Body of pancreas (tissue), 4 donors: ENCODE data around the gene CCDC3.

Experiments
- POLR2A ChIP-seq, 3 donors: fragments of 450-650 bp; IDR thresholded peaks; one replicate each; pipeline ENCODE4 v1.6.1; 2016; ENCODE audit warnings: antibody characterized with exemption in 3 of 3, mild to moderate bottlenecking in 2 of 3
- TF ChIP-seq, protein P1 (sequence below), 7 experiments: fragments of 450-650 bp in 4 of 7; fragments of 200-600 bp in 3 of 7; sonication (generic) in 3 of 7; IDR thresholded peaks; one replicate each; pipeline ENCODE4 v1.5.1; 2016 to 2019; ENCODE audit warnings: antibody characterized with exemption in 7 of 7

DNA sequence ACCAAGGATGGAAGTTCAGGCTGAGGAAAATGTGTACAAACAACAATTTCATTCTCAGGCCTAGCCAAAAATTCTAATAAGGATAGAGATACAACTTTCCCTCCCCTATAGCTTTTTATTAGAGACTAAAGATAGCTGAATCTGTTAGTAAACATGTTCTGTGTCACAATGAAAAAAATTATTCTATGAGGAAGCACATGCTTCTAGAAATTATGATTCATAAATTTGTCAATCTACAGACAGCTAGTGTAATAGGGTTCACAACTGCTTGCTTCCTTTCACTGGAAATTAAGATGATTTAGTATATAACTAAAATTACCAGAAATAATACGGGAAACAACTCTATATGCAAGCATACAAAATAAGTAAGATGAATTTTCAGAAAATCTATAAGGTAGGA, 56.6 kb downstream of the CCDC3 start:
- TF ChIP-seq, protein P1, sequence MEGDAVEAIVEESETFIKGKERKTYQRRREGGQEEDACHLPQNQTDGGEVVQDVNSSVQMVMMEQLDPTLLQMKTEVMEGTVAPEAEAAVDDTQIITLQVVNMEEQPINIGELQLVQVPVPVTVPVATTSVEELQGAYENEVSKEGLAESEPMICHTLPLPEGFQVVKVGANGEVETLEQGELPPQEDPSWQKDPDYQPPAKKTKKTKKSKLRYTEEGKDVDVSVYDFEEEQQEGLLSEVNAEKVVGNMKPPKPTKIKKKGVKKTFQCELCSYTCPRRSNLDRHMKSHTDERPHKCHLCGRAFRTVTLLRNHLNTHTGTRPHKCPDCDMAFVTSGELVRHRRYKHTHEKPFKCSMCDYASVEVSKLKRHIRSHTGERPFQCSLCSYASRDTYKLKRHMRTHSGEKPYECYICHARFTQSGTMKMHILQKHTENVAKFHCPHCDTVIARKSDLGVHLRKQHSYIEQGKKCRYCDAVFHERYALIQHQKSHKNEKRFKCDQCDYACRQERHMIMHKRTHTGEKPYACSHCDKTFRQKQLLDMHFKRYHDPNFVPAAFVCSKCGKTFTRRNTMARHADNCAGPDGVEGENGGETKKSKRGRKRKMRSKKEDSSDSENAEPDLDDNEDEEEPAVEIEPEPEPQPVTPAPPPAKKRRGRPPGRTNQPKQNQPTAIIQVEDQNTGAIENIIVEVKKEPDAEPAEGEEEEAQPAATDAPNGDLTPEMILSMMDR (IDR thresholded peaks at IDR 0.05) = no peak
- no peak for TF ChIP-seq POLR2A (IDR thresholded peaks at IDR 0.05)
